Measurements from ENCODE around the gene FHIT. TPM values are rescaled to one million over a fixed set of nuclear protein-coding genes. Genes with fewer than 3 reads are reported as not detected.

FHIT gene
- total RNA-seq, 1 experiment from 2014 or later = 3.6 TPM

DNA sequence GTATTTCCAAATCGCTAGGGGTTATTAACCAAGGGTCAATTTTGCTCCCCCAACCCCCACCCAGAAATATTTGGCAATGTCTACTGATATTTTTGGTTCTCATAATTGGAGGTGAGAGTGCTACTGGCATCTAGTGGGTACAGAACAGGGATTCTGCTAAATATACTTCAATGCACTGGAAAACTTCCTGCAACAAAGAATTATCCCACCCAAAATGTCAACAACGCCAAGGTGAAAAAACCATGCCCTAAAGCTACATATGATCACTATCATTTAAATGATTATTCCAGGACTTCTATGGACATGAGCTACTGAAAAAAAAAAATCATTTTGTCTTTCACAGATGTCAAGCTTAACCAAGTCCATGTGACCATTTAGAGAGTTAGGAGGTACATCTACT lies 867.9 kb downstream of the FHIT start:
- Histone ChIP-seq H2AFZ (ENCODE audit: low read length) (no peak overlapping the region), H3K27me3 (ENCODE audit: low read length) (no peaks in the 10 kb centered on the region), H4K20me1 (ENCODE audit: low read length) (no peaks in the 10 kb centered on the region), H3F3A (ENCODE audit: low read length, unreplicated experiment) (no peaks in the 10 kb centered on the region), H3K4me3 (ENCODE audit: low read length) (no peak overlapping the region), H3K36me3 (ENCODE audit: low read depth, low read length) (no peaks in the 10 kb centered on the region), H3K27ac (ENCODE audit: low read length) (no peak overlapping the region), H3K9me3 (ENCODE audit: low read length) (no peaks in the 10 kb centered on the region), H3K9me2 (replicated peaks; ENCODE audit: low read length) (no peaks in the 10 kb centered on the region), H3K4me1 (ENCODE audit: insufficient read depth, low read length) (no peaks in the 10 kb centered on the region), H3K4me2 (ENCODE audit: low read length) (no peak overlapping the region), H3K79me2 (ENCODE audit: low read length) (no peaks in the 10 kb centered on the region), H3K9ac (ENCODE audit: low read length) (no peak overlapping the region)
- ChIA-PET CTCF (no interaction called here), POLR2A (ENCODE audit: unreplicated experiment) (no interaction called here)
- TF ChIP-seq EZH2phosphoT487 (IDR thresholded peaks at IDR 0.05; ENCODE audit: borderline replicate concordance, low read length) = no peak
- TF ChIP-seq EZH2 (IDR thresholded peaks at IDR 0.05; ENCODE audit: low read length, unreplicated experiment) = no peak
- no TSS peak for BruUV-seq (replicated peaks)
- ATAC-seq (no peak), DNase-seq (no peak)
- intact Hi-C loops (cut with micrococcal nuclease) = no loop called here

DNA sequence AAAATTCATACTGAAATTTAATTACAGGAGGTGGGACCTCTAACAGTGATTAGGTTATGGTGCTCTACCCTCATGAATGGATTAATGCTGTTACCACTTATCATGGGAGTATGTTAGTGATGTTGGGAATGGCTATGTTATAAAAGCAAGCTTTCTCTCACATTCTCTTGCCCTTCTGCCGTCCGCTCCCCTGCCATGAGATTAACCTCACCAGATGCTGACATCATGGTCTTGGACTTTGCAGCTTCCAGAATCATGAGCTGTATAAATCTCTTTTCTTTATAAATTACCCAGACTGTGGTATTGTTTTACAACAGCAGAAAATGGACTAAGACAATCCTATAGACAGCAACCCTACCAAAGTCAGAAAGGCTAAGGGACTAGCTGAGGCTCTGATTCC lies 884.8 kb downstream of the FHIT start:
- intact Hi-C loops (cut with micrococcal nuclease) = loop anchor here (10.0 kb wide), 1 partner anchor 128 kb away; no protein-coding TSS in a partner anchor
- POLR2A ChIA-PET (ENCODE audit: unreplicated experiment) = no interaction called here

DNA sequence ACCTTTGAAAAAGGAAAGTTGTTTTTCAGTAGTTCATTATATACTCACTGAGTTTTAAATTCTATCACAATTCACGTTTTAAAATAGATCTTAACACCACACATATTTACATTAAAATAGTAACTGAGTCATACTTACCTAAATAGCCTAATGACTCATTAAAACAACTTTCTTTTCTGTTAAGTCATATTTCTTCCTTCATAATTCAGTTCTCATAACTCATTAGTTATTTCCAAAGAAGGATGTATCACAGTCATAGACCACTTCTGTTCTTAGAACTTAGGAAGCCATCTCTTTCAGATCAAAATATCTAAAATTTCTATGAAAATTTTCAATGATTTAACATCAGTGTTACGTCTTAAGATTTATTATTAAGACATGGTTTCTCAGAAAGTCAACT lies 885.9 kb downstream of the FHIT start:
- H3K4me3 ChIP-seq (ENCODE audit: low read length) = no peak overlapping the region
- no peak overlapping the region for H2AFZ ChIP-seq (ENCODE audit: low read length)
- peak; percentile 43 for DNase-seq
- peak overlapping the region; percentile 12 for H3K4me2 ChIP-seq (ENCODE audit: low read length)
- peak; percentile 40 for ATAC-seq
- TF ChIP-seq EZH2 (IDR thresholded peaks at IDR 0.05; ENCODE audit: low read length, unreplicated experiment) (no peak), EZH2phosphoT487 (IDR thresholded peaks at IDR 0.05; ENCODE audit: borderline replicate concordance, low read length) (no peak)
- TF ChIP-seq, protein P1, sequence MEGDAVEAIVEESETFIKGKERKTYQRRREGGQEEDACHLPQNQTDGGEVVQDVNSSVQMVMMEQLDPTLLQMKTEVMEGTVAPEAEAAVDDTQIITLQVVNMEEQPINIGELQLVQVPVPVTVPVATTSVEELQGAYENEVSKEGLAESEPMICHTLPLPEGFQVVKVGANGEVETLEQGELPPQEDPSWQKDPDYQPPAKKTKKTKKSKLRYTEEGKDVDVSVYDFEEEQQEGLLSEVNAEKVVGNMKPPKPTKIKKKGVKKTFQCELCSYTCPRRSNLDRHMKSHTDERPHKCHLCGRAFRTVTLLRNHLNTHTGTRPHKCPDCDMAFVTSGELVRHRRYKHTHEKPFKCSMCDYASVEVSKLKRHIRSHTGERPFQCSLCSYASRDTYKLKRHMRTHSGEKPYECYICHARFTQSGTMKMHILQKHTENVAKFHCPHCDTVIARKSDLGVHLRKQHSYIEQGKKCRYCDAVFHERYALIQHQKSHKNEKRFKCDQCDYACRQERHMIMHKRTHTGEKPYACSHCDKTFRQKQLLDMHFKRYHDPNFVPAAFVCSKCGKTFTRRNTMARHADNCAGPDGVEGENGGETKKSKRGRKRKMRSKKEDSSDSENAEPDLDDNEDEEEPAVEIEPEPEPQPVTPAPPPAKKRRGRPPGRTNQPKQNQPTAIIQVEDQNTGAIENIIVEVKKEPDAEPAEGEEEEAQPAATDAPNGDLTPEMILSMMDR (conservative IDR thresholded peaks at IDR 0.05; ENCODE audit: low read depth, low read length) = no peak
- intact Hi-C loops (cut with micrococcal nuclease) = loop anchor here (10.0 kb wide), 1 partner anchor 129 kb away; no protein-coding TSS in a partner anchor
- no peaks in the 10 kb centered on the region for H3K27me3 ChIP-seq (ENCODE audit: low read length)
- H3K36me3 ChIP-seq (ENCODE audit: low read depth, low read length) = no peaks in the 10 kb centered on the region
- no peak overlapping the region for H3K9ac ChIP-seq (ENCODE audit: low read length)
- H3K4me1 ChIP-seq (ENCODE audit: insufficient read depth, low read length) = peaks cover 13% of the 10 kb centered on the region
- no peaks in the 10 kb centered on the region for H3K79me2 ChIP-seq (ENCODE audit: low read length)
- BruUV-seq (replicated peaks) = no TSS peak
- H3K27ac ChIP-seq (ENCODE audit: low read length) = no peak overlapping the region
- H3K9me3 ChIP-seq (ENCODE audit: low read length) = no peaks in the 10 kb centered on the region
- no peaks in the 10 kb centered on the region for H3F3A ChIP-seq (ENCODE audit: low read length, unreplicated experiment)
- ChIA-PET CTCF (no interaction called here), POLR2A (ENCODE audit: unreplicated experiment) (no interaction called here)
- H3K9me2 ChIP-seq (replicated peaks; ENCODE audit: low read length) = no peaks in the 10 kb centered on the region
- H4K20me1 ChIP-seq (ENCODE audit: low read length) = no peaks in the 10 kb centered on the region

More for the DNA sequence above, 884.8 kb downstream of the FHIT start:
- no peak for ATAC-seq
- Histone ChIP-seq H3K9ac (ENCODE audit: low read length) (no peak overlapping the region), H3K4me2 (ENCODE audit: low read length) (no peak overlapping the region), H3K9me2 (replicated peaks; ENCODE audit: low read length) (no peaks in the 10 kb centered on the region), H4K20me1 (ENCODE audit: low read length) (no peaks in the 10 kb centered on the region), H3K4me1 (ENCODE audit: insufficient read depth, low read length) (peaks cover 13% of the 10 kb centered on the region), H3K79me2 (ENCODE audit: low read length) (no peaks in the 10 kb centered on the region), H3F3A (ENCODE audit: low read length, unreplicated experiment) (no peaks in the 10 kb centered on the region), H3K9me3 (ENCODE audit: low read length) (no peaks in the 10 kb centered on the region), H2AFZ (ENCODE audit: low read length) (no peak overlapping the region), H3K27me3 (ENCODE audit: low read length) (no peaks in the 10 kb centered on the region), H3K27ac (ENCODE audit: low read length) (no peak overlapping the region), H3K36me3 (ENCODE audit: low read depth, low read length) (no peaks in the 10 kb centered on the region), H3K4me3 (ENCODE audit: low read length) (no peak overlapping the region)
- TF ChIP-seq EZH2 (IDR thresholded peaks at IDR 0.05; ENCODE audit: low read length, unreplicated experiment) (no peak), EZH2phosphoT487 (IDR thresholded peaks at IDR 0.05; ENCODE audit: borderline replicate concordance, low read length) (no peak)
- TF ChIP-seq, protein P1 (conservative IDR thresholded peaks at IDR 0.05; ENCODE audit: low read depth, low read length) = no peak
- BruUV-seq (replicated peaks) = no TSS peak
- DNase-seq = no peak
- CTCF ChIA-PET = no interaction called here

All from PC-3 (cell line).